ENCODE data around the gene C3orf49.

Gene C3orf49

GRCh38 chr3:63849175-63849574, 30.1 kb downstream of the C3orf49 start:
- no peak for DNase-seq (ENCODE audit: low read depth in 2 of 2, low spot score in 1 of 2)

GRCh38 chr3:63851287-63851686, 32.2 kb downstream of the C3orf49 start:
- DNase-seq (ENCODE audit: low read depth in 2 of 2, low spot score in 1 of 2), result no peak

GRCh38 chr3:63853106-63853505, 34.0 kb downstream of the C3orf49 start:
- DNase-seq (ENCODE audit: low read depth in 2 of 2, low spot score in 1 of 2), result no peak

- no peak for DNase-seq (ENCODE audit: low read depth in 2 of 2, low spot score in 1 of 2)
Measured at GRCh38 chr3:63855333-63855940, 36.3 kb downstream of the C3orf49 start.

- no peak for DNase-seq (ENCODE audit: low read depth in 2 of 2, low spot score in 1 of 2)
Measured at GRCh38 chr3:63857311-63857710, 38.2 kb downstream of the C3orf49 start.

GRCh38 chr3:63860776-63861175, 41.7 kb downstream of the C3orf49 start:
- DNase-seq (ENCODE audit: low read depth in 2 of 2, low spot score in 1 of 2), result no peak

- no peak for DNase-seq (ENCODE audit: low read depth in 2 of 2, low spot score in 1 of 2)
Measured at GRCh38 chr3:63861306-63861705, 42.2 kb downstream of the C3orf49 start.

- no peak for DNase-seq (ENCODE audit: low read depth in 2 of 2, low spot score in 1 of 2)
Measured at GRCh38 chr3:63862804-63863149, 43.7 kb downstream of the C3orf49 start.

GRCh38 chr3:63863150-63864007, 44.3 kb downstream of the C3orf49 start, which contains the start of the genes ATXN7 and THOC7:
Gene ATXN7 (plus strand): TSS chr3:63863867. CDS start chr3:63912599, 48,732 bp downstream.
Gene THOC7 (minus strand): TSS chr3:63863805. CDS start chr3:63863790, 15 bp downstream.
- peak in 1 of 2 donors; percentile 46 for DNase-seq (ENCODE audit: low read depth in 2 of 2, low spot score in 1 of 2)

GRCh38 chr3:63864008-63864964, 45.2 kb downstream of the C3orf49 start:
- DNase-seq (ENCODE audit: low read depth in 2 of 2, low spot score in 1 of 2), result peak in 1 of 2 donors; percentile 27

- no peak for DNase-seq (ENCODE audit: low read depth in 2 of 2, low spot score in 1 of 2)
Measured at GRCh38 chr3:63864965-63865327, 45.8 kb downstream of the C3orf49 start.

GRCh38 chr3:63867225-63867624, 48.1 kb downstream of the C3orf49 start:
- no peak for DNase-seq (ENCODE audit: low read depth in 2 of 2, low spot score in 1 of 2)

GRCh38 chr3:63869940-63870614, 51.0 kb downstream of the C3orf49 start:
- no peak for DNase-seq (ENCODE audit: low read depth in 2 of 2, low spot score in 1 of 2)

- DNase-seq (ENCODE audit: low read depth in 2 of 2, low spot score in 1 of 2), result no peak
Measured at GRCh38 chr3:63870615-63871005, 51.5 kb downstream of the C3orf49 start.

GRCh38 chr3:63872135-63872924, 53.2 kb downstream of the C3orf49 start:
- DNase-seq (ENCODE audit: low read depth in 2 of 2, low spot score in 1 of 2), result no peak

- DNase-seq (ENCODE audit: low read depth in 2 of 2, low spot score in 1 of 2), result no peak
Measured at GRCh38 chr3:63874769-63875168, 55.7 kb downstream of the C3orf49 start.

GRCh38 chr3:63875510-63875909, 56.4 kb downstream of the C3orf49 start:
- no peak for DNase-seq (ENCODE audit: low read depth in 2 of 2, low spot score in 1 of 2)

GRCh38 chr3:63876260-63876659, 57.2 kb downstream of the C3orf49 start:
- DNase-seq (ENCODE audit: low read depth in 2 of 2, low spot score in 1 of 2), result no peak

GRCh38 chr3:63877737-63878393, 58.8 kb downstream of the C3orf49 start:
- no peak for DNase-seq (ENCODE audit: low read depth in 2 of 2, low spot score in 1 of 2)
